H1 (cell line): Measurements from ENCODE around the gene GOLGB1. TPM values are rescaled to one million over a fixed set of nuclear protein-coding genes. Genes with fewer than 3 reads are reported as not detected.

ENCODE experiments used
- RBBP5 ChIP-seq: IDR thresholded peaks from 2 replicates; pipeline ENCODE4 v1.7.1; 2012; ENCODE audit warnings: low read depth, mild to moderate bottlenecking, inconsistent platforms, low read length, moderate library complexity, borderline replicate concordance
- polyA plus RNA-seq, 7 experiments: library from polyadenylated mRNA; depleted of rRNA in 3 of 7; stranded (reverse) in 5 of 7; unstranded in 2 of 7; fragments of >200 nt in 5 of 7; fragments of 200-250 nt in 2 of 7; gene quantifications; 1 replicate in 5 of 7; 2 replicates in 1 of 7; 4 replicates in 1 of 7; pipeline versions ENCODE4 v1.2.1 to v1.2.3, GENCODE V29; 2011 to 2013; ENCODE audit warnings: missing spikeins in 2 of 7, mixed read lengths in 2 of 7
- total RNA-seq: library from RNA; stranded (reverse); fragmentation: NEBNext Ultra II Directional; extraction: Animal tissue kit (Norgen Biotek cat#: 25700); gene quantifications from 2 replicates; pipeline ENCODE4 v1.2.1, GENCODE V29; 2021
- TF ChIP-seq, protein P1 (sequence below): fragments of 300-600 bp; sonication (generic); IDR thresholded peaks from 2 replicates; pipeline ENCODE4 v1.7.1; 2012; ENCODE audit warnings: low read length, moderate library complexity, mild to moderate bottlenecking, inconsistent platforms; ENCODE audit not compliant: insufficient replicate concordance

Gene GOLGB1
- total and polyA plus RNA-seq, 2 of the 8 experiments (the other 6 are each of a cell fraction or from before 2014, with no cell fraction given), result 5.9 to 28.5 TPM

DNA sequence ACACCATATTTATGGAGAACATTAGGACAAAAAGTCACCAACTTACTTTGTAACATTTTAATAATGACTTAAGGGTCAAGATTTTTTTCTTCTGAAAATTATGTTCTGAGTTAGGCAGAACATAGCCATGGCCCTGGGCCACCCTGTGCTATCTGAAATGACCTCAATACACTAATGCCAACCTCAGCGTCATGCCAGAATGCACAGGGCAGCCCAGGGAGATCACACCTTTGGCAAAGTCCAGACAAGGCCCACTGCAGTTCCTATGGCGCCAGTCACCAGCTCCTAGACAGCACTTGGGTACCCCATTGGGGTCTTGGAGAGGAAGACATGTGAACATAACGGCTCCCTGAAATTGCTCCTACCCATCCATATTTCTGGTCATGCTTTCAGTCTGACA lies 121.9 kb downstream of the GOLGB1 start (continued):
- no peak for TF ChIP-seq RBBP5
- TF ChIP-seq, protein P1, sequence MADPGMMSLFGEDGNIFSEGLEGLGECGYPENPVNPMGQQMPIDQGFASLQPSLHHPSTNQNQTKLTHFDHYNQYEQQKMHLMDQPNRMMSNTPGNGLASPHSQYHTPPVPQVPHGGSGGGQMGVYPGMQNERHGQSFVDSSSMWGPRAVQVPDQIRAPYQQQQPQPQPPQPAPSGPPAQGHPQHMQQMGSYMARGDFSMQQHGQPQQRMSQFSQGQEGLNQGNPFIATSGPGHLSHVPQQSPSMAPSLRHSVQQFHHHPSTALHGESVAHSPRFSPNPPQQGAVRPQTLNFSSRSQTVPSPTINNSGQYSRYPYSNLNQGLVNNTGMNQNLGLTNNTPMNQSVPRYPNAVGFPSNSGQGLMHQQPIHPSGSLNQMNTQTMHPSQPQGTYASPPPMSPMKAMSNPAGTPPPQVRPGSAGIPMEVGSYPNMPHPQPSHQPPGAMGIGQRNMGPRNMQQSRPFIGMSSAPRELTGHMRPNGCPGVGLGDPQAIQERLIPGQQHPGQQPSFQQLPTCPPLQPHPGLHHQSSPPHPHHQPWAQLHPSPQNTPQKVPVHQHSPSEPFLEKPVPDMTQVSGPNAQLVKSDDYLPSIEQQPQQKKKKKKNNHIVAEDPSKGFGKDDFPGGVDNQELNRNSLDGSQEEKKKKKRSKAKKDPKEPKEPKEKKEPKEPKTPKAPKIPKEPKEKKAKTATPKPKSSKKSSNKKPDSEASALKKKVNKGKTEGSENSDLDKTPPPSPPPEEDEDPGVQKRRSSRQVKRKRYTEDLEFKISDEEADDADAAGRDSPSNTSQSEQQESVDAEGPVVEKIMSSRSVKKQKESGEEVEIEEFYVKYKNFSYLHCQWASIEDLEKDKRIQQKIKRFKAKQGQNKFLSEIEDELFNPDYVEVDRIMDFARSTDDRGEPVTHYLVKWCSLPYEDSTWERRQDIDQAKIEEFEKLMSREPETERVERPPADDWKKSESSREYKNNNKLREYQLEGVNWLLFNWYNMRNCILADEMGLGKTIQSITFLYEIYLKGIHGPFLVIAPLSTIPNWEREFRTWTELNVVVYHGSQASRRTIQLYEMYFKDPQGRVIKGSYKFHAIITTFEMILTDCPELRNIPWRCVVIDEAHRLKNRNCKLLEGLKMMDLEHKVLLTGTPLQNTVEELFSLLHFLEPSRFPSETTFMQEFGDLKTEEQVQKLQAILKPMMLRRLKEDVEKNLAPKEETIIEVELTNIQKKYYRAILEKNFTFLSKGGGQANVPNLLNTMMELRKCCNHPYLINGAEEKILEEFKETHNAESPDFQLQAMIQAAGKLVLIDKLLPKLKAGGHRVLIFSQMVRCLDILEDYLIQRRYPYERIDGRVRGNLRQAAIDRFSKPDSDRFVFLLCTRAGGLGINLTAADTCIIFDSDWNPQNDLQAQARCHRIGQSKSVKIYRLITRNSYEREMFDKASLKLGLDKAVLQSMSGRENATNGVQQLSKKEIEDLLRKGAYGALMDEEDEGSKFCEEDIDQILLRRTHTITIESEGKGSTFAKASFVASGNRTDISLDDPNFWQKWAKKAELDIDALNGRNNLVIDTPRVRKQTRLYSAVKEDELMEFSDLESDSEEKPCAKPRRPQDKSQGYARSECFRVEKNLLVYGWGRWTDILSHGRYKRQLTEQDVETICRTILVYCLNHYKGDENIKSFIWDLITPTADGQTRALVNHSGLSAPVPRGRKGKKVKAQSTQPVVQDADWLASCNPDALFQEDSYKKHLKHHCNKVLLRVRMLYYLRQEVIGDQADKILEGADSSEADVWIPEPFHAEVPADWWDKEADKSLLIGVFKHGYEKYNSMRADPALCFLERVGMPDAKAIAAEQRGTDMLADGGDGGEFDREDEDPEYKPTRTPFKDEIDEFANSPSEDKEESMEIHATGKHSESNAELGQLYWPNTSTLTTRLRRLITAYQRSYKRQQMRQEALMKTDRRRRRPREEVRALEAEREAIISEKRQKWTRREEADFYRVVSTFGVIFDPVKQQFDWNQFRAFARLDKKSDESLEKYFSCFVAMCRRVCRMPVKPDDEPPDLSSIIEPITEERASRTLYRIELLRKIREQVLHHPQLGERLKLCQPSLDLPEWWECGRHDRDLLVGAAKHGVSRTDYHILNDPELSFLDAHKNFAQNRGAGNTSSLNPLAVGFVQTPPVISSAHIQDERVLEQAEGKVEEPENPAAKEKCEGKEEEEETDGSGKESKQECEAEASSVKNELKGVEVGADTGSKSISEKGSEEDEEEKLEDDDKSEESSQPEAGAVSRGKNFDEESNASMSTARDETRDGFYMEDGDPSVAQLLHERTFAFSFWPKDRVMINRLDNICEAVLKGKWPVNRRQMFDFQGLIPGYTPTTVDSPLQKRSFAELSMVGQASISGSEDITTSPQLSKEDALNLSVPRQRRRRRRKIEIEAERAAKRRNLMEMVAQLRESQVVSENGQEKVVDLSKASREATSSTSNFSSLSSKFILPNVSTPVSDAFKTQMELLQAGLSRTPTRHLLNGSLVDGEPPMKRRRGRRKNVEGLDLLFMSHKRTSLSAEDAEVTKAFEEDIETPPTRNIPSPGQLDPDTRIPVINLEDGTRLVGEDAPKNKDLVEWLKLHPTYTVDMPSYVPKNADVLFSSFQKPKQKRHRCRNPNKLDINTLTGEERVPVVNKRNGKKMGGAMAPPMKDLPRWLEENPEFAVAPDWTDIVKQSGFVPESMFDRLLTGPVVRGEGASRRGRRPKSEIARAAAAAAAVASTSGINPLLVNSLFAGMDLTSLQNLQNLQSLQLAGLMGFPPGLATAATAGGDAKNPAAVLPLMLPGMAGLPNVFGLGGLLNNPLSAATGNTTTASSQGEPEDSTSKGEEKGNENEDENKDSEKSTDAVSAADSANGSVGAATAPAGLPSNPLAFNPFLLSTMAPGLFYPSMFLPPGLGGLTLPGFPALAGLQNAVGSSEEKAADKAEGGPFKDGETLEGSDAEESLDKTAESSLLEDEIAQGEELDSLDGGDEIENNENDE, result no peak
